Fibroblast of pulmonary artery (primary cell): ENCODE measurements around the gene PAN3.

ENCODE experiments used
- DNase-seq: peaks from one replicate; pipeline ENCODE4 v3.0.0-alpha.2; 2010; ENCODE audit warnings: low read depth
- H3K4me3 ChIP-seq: replicated peaks from 2 replicates; pipeline ENCODE4 v1.5.1; 2011; ENCODE audit warnings: low read depth, mild to moderate bottlenecking, control low read depth, low read length, moderate library complexity
- TF ChIP-seq, protein P1 (sequence below): IDR thresholded peaks from 2 replicates; pipeline ENCODE4 v1.5.1; 2011; ENCODE audit warnings: mild to moderate bottlenecking, control low read depth, low read length, inconsistent platforms; ENCODE audit errors: missing control alignments

Gene PAN3

DNA sequence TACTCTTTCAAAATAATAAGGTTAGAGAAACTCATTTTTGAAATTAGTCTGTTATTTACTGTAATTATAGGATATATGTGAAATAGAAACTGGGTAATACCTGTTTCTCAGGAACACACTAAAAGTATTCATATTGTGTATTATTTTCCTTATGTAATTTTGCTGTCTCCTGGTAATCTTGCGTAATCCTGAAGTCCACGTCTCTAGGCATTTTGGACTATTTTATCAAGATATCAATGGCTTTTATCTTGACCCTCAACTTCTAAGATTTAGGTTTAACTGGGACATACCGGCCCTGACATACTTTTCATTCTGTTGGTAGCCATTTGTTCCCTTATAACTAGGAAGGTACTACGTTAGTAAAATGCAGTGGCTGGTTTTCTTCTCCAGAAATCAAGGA, 80.3 kb downstream of the PAN3 start:
- no peak for DNase-seq
- TF ChIP-seq, protein P1, sequence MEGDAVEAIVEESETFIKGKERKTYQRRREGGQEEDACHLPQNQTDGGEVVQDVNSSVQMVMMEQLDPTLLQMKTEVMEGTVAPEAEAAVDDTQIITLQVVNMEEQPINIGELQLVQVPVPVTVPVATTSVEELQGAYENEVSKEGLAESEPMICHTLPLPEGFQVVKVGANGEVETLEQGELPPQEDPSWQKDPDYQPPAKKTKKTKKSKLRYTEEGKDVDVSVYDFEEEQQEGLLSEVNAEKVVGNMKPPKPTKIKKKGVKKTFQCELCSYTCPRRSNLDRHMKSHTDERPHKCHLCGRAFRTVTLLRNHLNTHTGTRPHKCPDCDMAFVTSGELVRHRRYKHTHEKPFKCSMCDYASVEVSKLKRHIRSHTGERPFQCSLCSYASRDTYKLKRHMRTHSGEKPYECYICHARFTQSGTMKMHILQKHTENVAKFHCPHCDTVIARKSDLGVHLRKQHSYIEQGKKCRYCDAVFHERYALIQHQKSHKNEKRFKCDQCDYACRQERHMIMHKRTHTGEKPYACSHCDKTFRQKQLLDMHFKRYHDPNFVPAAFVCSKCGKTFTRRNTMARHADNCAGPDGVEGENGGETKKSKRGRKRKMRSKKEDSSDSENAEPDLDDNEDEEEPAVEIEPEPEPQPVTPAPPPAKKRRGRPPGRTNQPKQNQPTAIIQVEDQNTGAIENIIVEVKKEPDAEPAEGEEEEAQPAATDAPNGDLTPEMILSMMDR, result no peak

DNA sequence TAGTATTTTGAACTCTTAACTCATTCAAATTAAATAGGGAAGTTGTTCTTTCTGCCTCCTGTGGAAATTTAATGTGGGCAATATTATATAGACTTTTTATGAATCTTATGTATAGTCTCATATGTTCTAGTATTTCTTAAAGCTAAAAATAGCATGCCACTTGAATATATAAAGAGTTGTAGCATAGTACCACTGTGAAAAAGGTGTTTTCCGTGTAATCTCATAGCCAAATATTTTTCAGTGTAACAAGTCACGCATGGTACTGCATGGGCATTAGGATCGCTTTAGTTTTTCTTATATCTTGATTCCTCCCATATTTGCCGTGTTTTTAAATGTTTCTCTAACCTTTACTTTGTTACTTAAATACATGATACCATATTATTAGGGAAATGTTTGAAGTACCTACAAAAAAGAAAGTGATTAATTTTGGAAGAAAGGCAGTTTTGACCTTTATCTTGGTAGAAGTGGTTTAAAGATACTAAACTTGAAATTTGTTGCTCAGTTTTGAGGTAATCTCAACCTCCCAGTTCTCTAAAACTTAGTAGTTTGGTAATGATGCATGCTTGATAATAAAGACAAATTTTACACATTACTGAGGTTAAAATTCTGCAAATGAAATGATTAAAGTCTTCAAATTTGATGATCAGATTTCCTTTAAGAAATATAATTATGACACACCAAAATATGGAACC, 81.2 kb downstream of the PAN3 start:
- no peak overlapping the region for H3K4me3 ChIP-seq
- DNase-seq, result no peak
- TF ChIP-seq, protein P1, result no peak

More for the DNA sequence above, 80.3 kb downstream of the PAN3 start:
- no peak overlapping the region for H3K4me3 ChIP-seq

DNA sequence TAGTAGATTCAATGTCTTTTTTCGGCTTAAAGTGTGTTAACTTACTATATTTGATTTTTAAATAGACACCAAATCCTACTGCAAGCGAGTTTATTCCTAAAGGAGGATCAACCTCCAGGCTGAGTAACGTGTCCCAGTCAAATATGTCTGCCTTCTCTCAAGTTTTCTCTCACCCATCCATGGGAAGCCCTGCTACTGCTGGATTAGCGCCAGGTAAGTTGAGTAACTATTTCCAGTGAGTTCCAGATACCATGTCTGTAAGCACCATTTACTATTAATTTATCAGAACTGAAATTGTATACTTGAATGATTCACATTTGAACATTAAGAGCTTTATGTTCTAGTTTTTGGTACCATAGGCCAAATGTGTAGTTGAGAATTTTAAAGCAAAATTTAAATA, 81.8 kb downstream of the PAN3 start:
- TF ChIP-seq, protein P1, result no peak
- DNase-seq, result peak; percentile 80
- no peak overlapping the region for H3K4me3 ChIP-seq

DNA sequence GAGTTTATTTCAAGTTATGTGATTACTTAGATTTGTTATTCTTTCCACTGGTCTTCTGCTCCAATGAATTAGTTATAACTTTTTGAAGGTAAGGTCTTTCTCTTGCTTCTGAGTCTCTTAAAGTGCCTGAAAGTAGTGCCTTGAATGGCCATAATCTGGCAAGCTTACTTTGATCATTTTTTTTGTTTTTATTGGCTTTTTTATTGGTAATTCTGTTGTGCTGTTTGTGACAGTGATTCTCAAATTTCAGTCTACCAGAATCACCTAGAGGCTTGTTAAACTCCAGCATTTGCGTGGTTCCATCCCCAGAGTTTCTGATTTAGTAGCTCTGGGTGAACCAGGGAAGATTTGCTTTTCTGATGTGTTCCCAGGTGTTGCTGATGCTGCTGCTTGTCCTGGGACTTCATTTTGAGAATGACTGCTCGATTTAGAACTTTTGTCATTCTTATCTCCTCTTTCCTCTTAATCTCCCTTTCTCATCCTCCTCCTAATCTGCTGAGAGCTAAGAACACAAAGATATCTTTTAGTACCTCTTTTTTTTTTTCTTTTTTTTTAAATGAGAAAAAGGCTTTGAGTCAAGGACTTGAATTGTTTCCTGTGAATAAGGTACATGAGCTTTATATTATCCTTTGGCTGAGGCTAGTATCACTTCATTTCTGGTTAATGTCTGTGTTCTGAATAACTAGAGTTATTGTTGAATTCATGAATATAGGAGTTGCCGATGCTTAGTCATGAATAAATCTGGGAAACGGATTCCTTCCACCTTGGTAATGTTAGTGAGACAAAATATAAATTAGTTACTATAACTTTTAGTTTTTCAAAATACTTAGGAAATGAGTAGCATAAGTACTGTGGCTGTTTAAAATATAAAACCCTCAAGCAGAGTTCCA, 91.4 kb downstream of the PAN3 start:
- TF ChIP-seq, protein P1, result no peak
- no peak for DNase-seq
- H3K4me3 ChIP-seq, result no peak overlapping the region

DNA sequence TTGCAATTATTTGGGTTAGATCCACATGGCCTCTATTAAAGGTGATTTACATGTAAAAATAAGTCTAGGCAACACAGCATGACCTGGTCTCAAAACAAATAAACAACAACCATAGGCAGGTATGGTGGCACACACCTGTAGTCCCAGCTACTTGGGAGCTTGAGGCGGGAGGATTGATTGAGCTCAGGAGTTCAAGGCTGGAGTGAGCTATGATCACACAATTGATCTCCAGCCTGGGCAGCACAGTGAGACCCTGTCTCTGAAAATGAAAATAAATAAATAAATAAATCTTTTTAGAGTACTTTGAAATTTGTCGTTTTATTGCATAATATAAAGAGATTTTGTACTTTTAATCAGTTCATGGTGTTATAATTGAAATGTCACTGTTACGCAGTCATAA, 93.3 kb downstream of the PAN3 start:
- no peak for DNase-seq
- TF ChIP-seq, protein P1, result no peak
- no peak overlapping the region for H3K4me3 ChIP-seq

DNA sequence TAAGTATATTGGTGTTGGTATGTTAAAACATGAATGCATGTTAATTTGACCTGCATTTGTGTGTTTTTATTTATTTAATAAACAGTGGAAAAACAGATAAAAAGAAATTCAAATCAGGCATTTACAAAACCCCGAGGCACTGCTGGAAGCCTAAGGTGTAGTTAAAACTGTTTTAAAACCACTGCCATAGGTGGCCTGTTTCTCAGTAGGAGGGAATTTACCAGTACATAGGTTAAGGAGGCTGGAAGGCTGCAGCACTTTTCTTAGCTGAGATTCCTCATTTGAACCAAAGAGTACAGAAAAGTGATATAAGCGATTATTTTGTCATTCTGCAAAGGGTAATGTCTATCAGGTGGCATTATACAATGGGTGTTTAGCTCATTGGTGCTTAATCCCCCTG, 99.6 kb downstream of the PAN3 start:
- DNase-seq, result no peak
- TF ChIP-seq, protein P1, result no peak
- no peak overlapping the region for H3K4me3 ChIP-seq

DNA sequence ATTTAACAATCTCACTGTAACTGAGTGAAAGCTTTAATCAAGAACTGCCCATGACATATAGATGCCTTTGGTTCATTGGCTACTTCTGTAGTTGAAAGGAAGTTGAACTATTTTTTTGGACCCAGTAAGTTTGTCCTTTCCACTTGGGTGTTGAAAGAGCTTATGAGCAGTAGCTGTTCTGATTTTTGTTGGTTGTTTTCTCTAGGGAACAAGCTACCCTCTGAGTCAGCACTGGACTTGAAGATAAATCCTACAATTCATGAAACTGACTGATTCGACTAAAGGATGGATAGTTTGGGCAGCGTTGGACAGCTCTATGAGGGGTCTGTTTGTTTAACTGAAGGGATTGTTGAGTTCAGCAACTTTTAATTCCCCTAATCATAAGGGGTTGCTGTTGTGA, 101.0 kb downstream of the PAN3 start:
- TF ChIP-seq, protein P1, result no peak
- DNase-seq, result peak; percentile 84

More for the DNA sequence above, 101.0 kb downstream of the PAN3 start:
- no peak overlapping the region for H3K4me3 ChIP-seq
